GM19023 (cell line): ENCODE measurements around the gene ZBTB25.
A peak's percentile ranks its signal among the peaks of the same experiment; 100 is the strongest.

ENCODE experiments used
- ATAC-seq: cut with Tn5 transposase; IDR thresholded peaks from one replicate; pipeline ENCODE4 v1.9.1; 2021; ENCODE audit warnings: mild to moderate bottlenecking, moderate library complexity; ENCODE audit not compliant: unreplicated experiment

Gene ZBTB25

DNA sequence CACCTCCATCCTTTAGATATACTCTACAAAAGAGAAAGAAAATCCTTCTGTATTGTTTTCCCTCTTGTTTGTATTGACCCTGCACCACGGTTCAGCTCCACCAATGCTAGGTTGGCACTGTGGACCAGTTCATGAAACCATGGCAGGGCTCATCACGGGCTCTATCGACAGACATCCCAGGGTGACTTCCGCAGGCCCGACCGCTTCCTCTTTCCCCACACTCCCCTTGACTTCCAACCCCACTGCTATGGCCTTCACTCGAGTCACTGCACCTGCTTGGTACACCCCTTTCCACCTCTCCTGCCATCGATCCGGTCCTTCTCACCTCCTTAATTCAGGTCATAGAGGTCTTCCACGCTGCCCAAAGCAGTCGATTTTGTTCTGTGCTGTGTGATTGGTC lies 59.5 kb downstream of the ZBTB25 start:
- ATAC-seq = no peak

DNA sequence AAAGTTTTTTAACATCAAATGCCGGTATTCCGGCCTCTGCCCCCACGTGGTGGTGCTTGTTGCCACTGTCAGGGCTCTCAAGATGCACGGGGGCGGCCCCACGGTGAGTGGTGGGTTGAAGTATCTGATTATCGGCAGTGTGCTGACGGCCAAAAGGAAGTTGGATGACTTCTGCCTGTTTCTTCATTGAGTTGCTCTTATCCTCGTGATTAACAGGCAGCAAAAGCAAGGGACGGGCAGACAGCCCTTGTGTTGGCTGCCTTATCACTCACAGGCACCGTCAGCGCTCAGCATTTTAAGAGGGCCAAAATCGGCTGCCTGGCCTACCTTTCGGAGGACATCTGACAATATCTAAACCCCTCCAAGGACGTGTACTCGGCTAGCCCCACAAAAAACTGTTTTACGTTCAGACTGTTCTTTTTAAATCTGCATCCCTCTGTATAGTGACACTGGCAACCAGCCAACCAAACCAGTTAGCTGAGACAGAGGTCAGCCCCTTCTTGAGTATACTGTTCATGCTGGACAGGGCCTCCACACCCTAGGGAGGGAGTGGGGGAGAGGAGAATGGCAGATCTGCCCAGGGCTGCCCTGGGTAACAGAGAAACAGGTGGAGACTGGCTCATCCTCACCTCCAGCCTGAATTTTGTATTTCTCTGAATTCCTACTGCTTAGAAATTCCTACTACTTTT lies 61.2 kb downstream of the ZBTB25 start:
- no peak for ATAC-seq

DNA sequence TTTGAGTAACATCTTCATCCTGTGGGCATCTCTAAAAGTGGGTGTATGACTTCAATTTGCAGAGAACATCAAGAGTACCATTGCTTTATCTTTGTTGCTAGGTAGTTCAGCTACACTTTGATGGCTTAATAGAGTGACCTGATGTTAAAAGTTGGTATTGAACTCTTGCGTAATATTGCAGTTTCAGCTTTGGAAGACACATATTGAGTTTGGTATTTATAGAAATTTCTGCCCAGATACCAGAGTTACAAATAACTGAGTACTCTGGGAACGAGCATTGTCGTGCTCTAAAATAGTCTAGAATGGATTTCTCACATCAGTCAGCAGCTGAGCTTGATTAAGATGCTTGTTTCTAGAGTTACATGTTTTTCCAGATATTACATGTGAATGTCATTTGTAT lies 63.1 kb downstream of the ZBTB25 start:
- ATAC-seq = no peak

DNA sequence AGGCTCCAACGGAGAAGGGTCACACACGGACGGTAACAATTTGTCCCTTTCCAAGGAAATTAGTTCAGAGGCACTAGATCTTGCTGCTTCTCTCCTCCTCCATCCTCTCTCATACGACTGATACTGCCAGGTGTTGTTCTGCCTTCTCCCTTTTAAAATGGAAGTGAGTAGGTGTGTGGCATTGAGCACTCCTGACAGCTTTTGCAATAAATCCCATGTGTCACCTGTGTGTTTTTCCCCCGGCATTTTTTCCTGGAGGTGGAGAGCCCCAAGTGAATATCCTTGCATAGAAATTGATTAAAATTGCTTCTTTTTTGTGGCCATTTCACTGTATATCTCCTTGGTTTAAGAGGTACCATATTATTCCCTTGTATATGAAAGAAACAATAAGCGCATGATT lies 64.5 kb downstream of the ZBTB25 start:
- no peak for ATAC-seq

DNA sequence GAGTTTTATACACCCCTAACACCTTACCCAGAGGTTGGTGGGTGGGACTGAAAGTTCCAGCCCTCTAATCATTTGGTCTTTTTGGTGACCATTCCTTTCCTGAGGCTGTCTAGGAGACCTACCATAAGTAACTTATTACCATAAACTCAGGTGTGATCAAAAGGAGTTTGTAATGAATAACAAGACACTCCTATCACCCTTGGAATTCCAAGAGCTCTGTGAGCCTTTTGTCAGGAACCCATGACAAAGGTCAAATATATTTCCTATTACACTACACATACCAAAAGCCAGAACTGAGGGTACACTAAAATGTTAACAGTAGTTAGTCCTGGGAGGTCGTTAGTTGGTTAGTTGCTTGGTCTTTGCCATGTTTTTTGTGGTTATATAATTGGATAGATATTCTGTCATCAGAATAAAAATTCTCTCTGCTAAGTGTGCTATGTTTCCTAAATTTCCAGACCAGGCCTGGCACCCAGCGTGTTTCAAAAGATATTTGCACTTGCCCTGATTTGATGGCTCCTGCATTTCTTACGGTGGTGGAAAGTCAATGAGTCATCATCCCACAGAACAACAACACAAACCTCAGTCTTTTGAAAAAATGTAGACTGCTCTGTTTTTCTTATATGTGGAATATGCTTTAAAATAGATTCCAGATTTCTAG lies 65.3 kb downstream of the ZBTB25 start:
- no peak for ATAC-seq

DNA sequence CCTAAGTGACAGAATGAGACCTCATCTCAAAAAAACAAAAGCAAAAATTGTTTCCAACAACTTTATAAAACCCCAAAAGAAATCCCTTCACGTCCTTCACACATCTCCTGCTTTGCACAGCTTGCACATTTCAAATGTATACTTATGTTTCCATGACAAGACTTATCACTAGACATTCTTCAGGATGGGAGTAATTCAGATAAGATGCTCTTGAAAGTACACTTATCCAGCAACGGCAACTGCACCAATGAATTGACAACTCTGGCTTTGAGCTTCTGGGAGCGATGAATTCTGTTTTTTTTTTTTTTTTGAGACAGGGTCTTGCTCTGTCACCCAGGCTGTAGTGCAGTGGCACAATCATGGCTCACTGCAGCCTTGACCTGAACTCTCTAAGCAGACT lies 69.1 kb downstream of the ZBTB25 start:
- no peak for ATAC-seq

DNA sequence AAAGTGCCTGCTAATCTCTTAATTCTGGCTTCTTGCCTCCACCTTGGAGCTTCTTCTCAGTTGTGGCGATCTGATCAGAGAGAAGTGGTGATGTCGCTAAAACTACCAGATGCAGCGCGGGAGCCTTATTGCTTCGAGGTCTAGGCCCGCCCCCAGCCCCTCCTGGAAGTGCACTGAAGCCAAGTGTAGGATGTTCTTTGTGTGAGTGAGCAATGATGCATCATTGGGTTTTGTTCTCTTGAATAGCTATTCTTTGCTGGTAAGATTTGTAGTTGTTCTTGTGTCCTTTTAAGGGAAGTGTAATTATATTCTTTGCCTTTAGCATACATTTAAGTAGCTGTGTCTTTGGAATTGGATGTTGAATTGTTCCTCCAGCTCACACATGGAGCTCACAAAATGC lies 79.7 kb downstream of the ZBTB25 start:
- ATAC-seq = no peak

DNA sequence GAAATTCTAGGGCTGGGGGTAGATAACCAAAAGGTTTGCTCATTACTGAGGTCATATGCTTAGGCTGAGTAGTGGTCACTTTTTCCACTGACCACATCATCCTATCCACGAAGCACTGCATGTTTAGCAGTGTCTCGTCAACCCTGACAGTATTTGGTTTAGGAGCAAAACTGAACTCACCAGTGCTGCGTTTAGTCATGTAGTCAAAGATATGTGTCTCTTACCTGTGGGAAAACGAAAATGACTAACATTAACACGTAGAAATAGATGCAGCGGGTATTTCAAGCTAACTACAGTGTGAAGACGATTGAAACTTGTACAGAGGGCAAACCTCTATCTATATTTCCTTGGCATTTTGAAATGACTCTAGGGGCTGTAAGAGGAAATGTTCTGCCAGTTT lies 80.9 kb downstream of the ZBTB25 start:
- no peak for ATAC-seq

DNA sequence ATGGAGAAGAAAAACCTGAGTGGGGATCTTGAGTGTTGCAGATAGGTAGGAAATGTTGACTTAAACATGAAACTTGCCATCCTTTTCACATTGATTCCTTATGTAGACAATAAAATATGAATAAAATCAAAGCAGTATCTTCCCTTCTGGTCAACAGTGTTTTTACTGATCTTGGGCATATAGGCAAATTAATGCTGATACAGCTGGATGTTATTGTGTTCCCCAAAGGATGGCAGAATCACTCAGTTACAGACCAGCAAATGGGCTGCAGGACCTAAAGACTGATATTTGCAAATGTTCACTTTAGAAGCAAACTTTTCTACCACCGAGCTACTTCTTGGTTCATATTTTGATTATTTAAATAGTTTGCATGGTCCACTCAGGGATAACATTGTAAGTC lies 81.6 kb downstream of the ZBTB25 start:
- ATAC-seq = no peak

DNA sequence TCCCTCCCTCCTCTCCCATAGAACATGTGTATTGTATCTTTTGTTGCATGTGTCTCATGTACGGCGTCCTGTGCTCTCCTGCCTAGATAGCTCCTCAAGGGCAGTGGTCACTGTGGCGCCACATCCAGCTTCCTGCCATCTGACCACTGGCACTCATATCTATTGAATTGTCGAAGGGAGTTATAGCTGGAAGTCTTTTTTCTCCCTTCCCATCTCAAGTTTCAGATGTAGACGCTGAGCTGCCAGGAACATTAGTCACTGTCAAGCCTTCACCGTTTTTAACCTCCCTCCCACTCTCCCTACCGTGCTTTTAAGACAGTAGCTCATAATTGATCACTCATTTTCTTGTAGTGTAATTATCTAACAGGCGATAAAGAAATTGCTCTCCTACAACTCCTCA lies 82.5 kb downstream of the ZBTB25 start:
- ATAC-seq = no peak

DNA sequence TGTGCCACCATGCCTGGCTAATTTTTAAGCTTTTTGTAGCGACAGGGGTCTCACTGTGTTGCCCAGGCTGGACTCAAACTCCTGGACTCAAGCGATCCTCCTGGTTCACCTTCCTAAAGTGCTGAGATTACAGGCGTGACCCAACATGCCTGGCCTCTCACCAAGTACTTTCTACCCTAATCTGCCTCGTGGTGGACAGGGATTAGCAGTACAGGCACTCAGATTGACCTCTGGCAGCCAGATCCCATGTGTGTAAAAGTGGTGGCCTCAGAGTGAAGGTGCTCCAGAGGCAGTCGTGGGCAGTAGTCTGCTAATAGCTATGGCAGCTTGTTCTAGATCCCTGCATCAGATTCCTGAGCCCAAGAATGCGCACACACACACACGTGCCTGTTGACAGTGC lies 84.6 kb downstream of the ZBTB25 start:
- no peak for ATAC-seq

DNA sequence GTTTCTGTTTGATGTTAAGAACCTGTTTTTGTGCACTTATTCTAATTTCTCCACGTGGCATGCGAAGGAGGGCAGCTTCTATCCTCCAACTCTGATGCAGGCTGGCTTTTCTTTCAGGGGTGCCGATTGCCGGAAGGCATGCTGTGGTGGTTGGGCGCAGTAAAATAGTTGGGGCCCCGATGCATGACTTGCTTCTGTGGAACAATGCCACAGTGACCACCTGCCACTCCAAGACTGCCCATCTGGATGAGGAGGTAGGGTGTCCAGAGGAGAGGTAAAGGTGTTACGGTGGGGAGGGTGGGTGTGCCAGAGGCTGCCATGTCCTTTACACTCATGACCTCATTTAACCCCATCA lies 85.9 kb downstream of the ZBTB25 start:
- no peak for ATAC-seq

DNA sequence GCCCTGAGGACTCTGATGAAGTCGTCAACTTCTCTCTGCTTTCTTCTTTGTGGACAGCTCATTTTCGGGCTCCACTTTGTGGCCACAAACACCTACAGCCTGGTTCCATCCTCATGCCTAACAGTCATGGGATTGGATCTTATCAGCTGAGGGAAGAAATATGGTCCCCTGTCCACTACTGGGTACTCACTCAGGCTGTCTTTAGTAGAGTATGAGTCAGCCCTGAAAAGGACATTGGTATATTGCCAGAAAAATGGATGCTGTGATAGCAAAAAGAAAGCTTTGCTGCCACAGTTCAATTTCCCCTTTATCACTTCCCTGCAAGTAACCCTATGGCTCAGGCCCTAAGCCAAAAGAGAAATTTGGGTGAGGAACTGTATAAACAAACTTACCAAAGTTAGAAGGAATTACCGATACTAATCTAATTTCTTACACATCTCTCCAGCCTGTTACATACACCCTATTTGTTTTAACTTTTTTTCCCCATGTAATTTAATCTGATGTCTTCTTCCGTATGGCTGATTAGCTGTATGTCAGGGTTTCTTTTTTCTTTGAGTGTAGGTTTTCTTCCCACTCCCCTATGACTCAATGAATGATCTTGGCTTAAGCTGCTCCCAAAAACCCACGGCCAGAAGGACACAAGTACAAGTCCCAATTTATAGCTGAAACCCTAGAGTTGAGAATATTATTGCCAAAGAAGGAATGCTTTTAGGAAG lies 86.4 kb downstream of the ZBTB25 start:
- ATAC-seq = no peak

DNA sequence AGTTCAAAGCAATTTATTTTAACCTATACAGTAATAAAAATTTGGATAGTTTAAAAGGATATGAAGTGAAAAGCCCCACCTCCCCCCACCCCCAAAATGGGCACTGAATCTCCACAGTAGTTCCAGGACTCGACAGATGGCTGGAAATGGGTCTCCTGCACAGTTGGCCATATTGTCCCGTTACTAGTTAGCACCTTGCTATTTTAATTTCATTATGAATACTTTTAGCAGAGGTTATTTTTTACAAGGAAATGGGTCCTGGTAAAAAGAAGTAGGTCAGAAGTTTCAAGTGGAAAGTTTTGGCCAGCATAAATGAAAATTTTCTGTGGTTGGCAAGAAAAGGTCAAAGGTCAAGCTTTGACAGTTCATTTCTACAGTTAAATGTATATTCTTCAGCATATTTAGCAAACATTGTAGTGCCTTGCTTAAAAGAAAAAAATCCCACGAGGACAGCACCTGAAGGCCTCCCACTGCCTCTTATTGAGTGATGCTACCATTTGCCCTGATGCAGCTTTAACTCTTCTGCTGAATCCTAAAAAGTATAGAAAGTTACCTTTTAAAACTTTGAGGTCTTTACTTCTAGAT lies 87.2 kb downstream of the ZBTB25 start:
- no peak for ATAC-seq

DNA sequence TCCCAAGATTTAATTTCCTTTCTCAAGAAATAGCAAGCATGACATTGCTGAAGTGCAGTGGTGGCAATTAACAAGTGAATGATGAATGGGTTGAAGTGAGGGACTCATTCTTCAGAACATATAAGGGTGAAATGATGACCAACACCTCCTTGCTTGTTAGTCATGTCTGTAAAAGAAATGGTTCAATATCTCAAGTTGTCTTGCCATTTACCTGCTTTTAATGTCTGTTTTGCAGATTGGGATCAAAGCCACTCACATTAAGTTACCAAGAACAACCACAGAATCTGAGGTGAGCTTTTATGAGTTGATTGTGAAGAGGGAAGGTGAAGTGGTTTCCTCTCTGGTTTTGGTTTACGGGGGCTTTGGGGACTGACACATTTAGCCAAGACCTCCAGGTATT lies 91.4 kb downstream of the ZBTB25 start:
- ATAC-seq = no peak

DNA sequence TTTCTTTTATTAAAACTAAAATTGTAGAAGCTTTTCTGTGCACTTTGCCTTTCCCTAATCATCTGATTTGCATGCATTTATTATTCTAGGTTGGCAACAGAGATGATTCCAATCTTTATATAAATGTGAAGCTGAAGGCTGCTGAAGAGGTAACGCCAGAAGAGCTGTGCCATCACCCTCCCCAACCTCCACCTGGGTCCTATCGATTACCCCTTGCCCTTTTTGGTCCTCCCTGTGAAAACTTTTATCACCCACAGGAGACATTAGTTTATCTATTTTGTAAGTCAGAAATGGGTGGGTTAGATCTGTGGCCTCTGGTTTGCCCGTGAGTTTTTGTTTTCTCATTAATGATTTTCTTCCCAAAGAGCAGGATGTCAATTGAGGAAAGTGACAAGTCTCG lies 92.6 kb downstream of the ZBTB25 start:
- no peak for ATAC-seq

DNA sequence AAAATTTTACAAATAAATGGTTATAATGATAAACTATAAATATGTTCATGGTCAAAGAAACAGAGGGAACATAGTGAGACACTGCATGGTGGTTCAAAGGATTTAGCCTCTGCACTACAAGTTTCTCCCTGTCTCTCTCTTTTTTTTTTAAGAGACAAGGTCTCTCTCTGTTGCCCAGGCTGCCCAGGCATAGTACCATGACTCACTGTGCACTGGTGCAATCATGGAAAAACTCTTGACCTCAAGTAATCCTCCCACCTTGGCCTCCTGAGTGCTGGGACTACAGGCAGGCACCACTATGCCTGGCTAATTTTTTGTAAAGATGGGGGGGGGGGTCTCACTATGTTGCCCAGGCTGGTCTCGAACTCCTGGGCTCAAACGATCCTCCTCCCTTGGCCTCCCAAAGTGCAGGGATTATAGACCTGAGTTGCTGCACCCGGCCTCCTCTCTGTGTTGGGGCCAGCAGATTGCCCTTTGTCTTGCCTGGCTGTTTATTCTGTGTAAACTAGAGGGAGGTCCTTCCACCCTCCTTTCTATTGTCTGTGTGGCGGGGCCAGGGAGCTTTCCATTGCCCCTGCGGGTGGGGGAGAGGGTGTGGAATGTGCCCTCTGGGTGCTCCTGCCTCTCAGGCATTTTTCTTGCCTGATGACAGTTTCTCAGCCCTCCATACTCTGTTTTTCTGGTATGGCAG lies 93.4 kb downstream of the ZBTB25 start:
- no peak for ATAC-seq

DNA sequence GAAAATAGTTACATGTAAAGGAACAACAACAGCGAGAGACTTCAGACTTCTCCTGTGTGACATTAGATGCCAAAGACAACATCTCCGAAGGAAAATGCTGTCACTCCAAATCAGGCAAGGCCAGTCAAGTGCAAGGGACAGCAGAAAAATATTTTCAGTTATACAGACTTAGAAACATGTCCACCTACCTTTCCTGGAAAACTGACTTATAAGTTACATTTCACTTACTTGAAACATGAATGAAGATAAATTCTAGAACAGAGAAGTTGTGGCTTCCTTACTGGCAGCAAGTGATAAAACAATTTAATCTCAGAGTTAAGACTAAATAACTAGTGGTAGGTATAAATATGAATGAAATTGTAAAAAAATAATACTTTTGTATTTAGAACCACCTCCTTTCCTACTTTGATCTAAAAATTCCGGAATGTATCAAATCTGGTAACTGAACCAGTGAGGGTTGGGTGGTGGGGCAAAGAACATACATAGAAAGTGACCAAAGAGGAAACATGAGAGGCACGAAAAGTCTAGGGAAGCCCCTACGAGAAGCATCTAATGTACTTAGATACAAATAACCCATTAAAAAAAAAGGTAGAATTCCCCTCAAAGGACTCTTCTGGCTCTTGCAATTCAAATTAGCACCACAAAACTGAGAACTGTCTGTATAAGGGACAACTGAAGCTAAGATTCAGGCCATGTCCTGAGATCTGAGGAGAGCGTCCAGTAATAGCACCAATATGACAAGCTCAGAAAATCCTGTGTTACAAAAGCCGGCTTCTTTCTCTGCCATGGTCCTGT lies 94.3 kb downstream of the ZBTB25 start:
- no peak for ATAC-seq

DNA sequence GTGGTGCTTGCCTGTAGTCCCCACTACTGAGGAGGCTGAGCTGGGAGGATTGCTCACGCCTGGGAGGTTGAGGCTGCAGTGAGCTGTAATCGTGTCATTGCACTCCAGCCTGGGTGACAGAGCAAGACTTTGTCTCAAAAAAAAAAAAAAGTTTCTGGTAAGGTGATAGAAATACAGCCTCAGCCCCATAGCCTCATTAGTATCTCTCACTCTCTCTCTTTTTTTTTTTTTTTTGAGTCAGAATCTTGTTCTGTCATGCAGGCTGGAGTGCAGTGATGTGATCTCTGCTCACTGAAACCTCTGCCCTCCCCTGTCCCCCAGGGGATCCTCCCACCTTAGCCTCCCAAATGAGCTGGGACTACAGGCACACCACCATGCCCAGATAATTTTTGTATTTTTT lies 96.3 kb downstream of the ZBTB25 start:
- peak; percentile 55 for ATAC-seq

DNA sequence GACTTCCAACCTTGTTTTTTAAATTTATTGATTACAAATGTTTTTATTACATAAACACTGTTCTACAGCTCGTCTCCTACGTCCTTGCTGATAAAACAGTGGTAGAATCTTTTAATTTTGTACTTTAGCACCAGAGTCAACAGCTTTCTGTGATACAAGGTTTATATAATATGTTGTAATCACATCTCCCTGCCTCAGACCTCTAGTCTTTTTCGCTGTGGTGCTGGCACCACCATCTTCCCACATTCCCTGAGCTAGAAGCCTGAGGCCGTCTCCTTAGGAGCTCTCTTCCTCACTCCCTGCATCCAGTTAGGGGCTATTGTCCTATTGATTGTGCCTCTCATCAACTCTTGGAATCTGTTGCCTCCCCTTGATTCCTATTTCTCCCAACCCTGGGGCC lies 98.3 kb downstream of the ZBTB25 start:
- ATAC-seq = no peak

DNA sequence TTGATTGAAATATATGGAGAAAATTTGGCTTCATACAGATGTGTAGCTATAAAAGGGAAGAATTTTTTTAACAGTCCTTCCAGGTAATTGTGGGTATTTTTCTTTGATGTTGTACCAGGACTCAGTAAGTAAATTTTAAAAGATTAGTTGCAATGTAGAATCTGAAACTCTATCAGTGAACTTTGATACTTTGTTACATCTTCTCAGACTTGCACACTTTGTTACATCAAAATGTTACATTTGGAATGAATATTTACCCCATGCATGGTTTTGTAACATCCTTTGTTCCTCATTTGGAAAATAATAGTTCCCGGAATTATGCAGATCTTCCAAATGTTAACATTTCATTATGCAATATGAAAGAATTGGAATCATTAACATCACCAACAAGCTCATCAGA lies 101.7 kb downstream of the ZBTB25 start:
- ATAC-seq = no peak
